Activated CD4-positive, alpha-beta memory T cell treated with anti-CD3 and anti-CD28 coated beads, Interleukin-2, amount 10 ng/mL, durations not matched to agents 7 days and 5 days (primary cell): Measurements from ENCODE around the gene EYA2. TPM values are rescaled to one million over a fixed set of nuclear protein-coding genes. Genes with fewer than 3 reads are reported as not detected.

Source experiments
- CTCF ChIA-PET: fragments of 350-600 bp; sonication (Branson Sonifier 250); formaldehyde crosslinking; loops from one replicate; lab custom pipeline; 2021; ENCODE audit warnings: antibody characterized with exemption, inconsistent platforms; lab: Charles Lee
- POLR2A ChIA-PET: fragments of 350-600 bp; sonication (Branson Sonifier 250); formaldehyde crosslinking; loops from one replicate; lab custom pipeline; 2021; ENCODE audit warnings: antibody characterized with exemption; lab: Charles Lee
- DNase-seq: peaks from one replicate; pipeline ENCODE4 v3.0.0-alpha.2; 2020
- H3K27ac Mint-ChIP-seq: one replicate; pipeline ENCODE4 v1.8.0; 2021; ENCODE audit warnings: mild to moderate bottlenecking, mixed read lengths
- H3K27me3 Mint-ChIP-seq: one replicate; pipeline ENCODE4 v1.8.0; 2021; ENCODE audit warnings: mixed read lengths
- H3K36me3 Mint-ChIP-seq: one replicate; pipeline ENCODE4 v1.8.0; 2021; ENCODE audit warnings: low read depth, mixed read lengths
- H3K4me1 Mint-ChIP-seq: one replicate; pipeline ENCODE4 v1.8.0; 2021; ENCODE audit warnings: mixed read lengths
- H3K4me3 Mint-ChIP-seq: one replicate; pipeline ENCODE4 v1.8.0; 2021; ENCODE audit warnings: mild to moderate bottlenecking, mixed read lengths
- H3K9me3 Mint-ChIP-seq: one replicate; pipeline ENCODE4 v1.8.0; 2021; ENCODE audit warnings: mixed read lengths
- total RNA-seq, 2 experiments: library from RNA; stranded (reverse); gene quantifications; one replicate each; pipeline ENCODE4 v1.2.3, GENCODE V29; 2021

EYA2 gene
- total RNA-seq, 2 experiments from 2014 or later = 0.15 to 0.28 TPM

GRCh38 chr20:47071646-47072185 is 177.1 kb downstream of the EYA2 start:
- H3K27ac Mint-ChIP-seq = no peak overlapping the region
- no peaks in the 10 kb centered on the region for H3K36me3 Mint-ChIP-seq
- DNase-seq = no peak
- H3K4me3 Mint-ChIP-seq = no peak overlapping the region
- H3K4me1 Mint-ChIP-seq = no peaks in the 10 kb centered on the region
- POLR2A ChIA-PET = no interaction called here
- H3K9me3 Mint-ChIP-seq = peaks cover 8% of the 10 kb centered on the region
- peaks cover 2% of the 10 kb centered on the region for H3K27me3 Mint-ChIP-seq
- CTCF ChIA-PET = no interaction called here

GRCh38 chr20:47073766-47074475 is 179.3 kb downstream of the EYA2 start:
- Mint-ChIP-seq H3K4me3 (no peak overlapping the region), H3K27me3 (peaks cover 4% of the 10 kb centered on the region), H3K27ac (no peak overlapping the region), H3K36me3 (no peaks in the 10 kb centered on the region), H3K9me3 (no peaks in the 10 kb centered on the region), H3K4me1 (no peaks in the 10 kb centered on the region)
- no peak for DNase-seq
- ChIA-PET POLR2A (no interaction called here), CTCF (no interaction called here)

- Mint-ChIP-seq H3K4me3 (no peak overlapping the region), H3K9me3 (no peaks in the 10 kb centered on the region), H3K27ac (no peak overlapping the region), H3K27me3 (peaks cover 14% of the 10 kb centered on the region), H3K4me1 (no peaks in the 10 kb centered on the region), H3K36me3 (no peaks in the 10 kb centered on the region)
- CTCF ChIA-PET = no interaction called here
- POLR2A ChIA-PET = no interaction called here
- no peak for DNase-seq
These were observed 180.6 kb downstream of the EYA2 start for GRCh38 chr20:47075263-47075662.

GRCh38 chr20:47079047-47079446 is 184.4 kb downstream of the EYA2 start:
- no peak for DNase-seq
- ChIA-PET CTCF (no interaction called here), POLR2A (no interaction called here)
- Mint-ChIP-seq H3K27me3 (peaks cover 28% of the 10 kb centered on the region), H3K27ac (no peak overlapping the region), H3K4me3 (no peak overlapping the region), H3K9me3 (no peaks in the 10 kb centered on the region), H3K4me1 (no peaks in the 10 kb centered on the region), H3K36me3 (no peaks in the 10 kb centered on the region)

GRCh38 chr20:47080365-47080764 is 185.7 kb downstream of the EYA2 start:
- DNase-seq = no peak
- H3K36me3 Mint-ChIP-seq = no peaks in the 10 kb centered on the region
- H3K4me3 Mint-ChIP-seq = no peak overlapping the region
- H3K4me1 Mint-ChIP-seq = no peaks in the 10 kb centered on the region
- H3K9me3 Mint-ChIP-seq = no peaks in the 10 kb centered on the region
- ChIA-PET POLR2A (no interaction called here), CTCF (no interaction called here)
- H3K27me3 Mint-ChIP-seq = peaks cover 28% of the 10 kb centered on the region
- H3K27ac Mint-ChIP-seq = no peak overlapping the region

- Mint-ChIP-seq H3K27ac (no peak overlapping the region), H3K4me3 (no peak overlapping the region), H3K4me1 (no peaks in the 10 kb centered on the region), H3K36me3 (no peaks in the 10 kb centered on the region), H3K27me3 (peaks cover 11% of the 10 kb centered on the region), H3K9me3 (no peaks in the 10 kb centered on the region)
- ChIA-PET CTCF (no interaction called here), POLR2A (no interaction called here)
- no peak for DNase-seq
These were observed 191.7 kb downstream of the EYA2 start for GRCh38 chr20:47086316-47086715.

GRCh38 chr20:47088335-47088734 is 193.7 kb downstream of the EYA2 start:
- DNase-seq = no peak
- ChIA-PET CTCF (no interaction called here), POLR2A (no interaction called here)
- H3K9me3 Mint-ChIP-seq = no peaks in the 10 kb centered on the region
- peaks cover 12% of the 10 kb centered on the region for H3K27me3 Mint-ChIP-seq
- H3K36me3 Mint-ChIP-seq = no peaks in the 10 kb centered on the region
- H3K4me3 Mint-ChIP-seq = no peak overlapping the region
- H3K27ac Mint-ChIP-seq = no peak overlapping the region
- no peaks in the 10 kb centered on the region for H3K4me1 Mint-ChIP-seq

GRCh38 chr20:47089151-47089550 is 194.5 kb downstream of the EYA2 start:
- Mint-ChIP-seq H3K4me1 (no peaks in the 10 kb centered on the region), H3K27me3 (peaks cover 10% of the 10 kb centered on the region)
- POLR2A ChIA-PET = no interaction called here

GRCh38 chr20:47090835-47091234 is 196.2 kb downstream of the EYA2 start:
- H3K4me1 Mint-ChIP-seq = no peaks in the 10 kb centered on the region
- H3K9me3 Mint-ChIP-seq = no peaks in the 10 kb centered on the region
- H3K4me3 Mint-ChIP-seq = no peak overlapping the region
- CTCF ChIA-PET = interaction anchor here (0.7 kb wide), 1 partner anchor 183 kb away, joined by 4 read pairs; no protein-coding TSS in a partner anchor
- DNase-seq = no peak
- POLR2A ChIA-PET = interaction anchor here (1.2 kb wide), 1 partner anchor 222 kb away, joined by 3 read pairs; no protein-coding TSS in a partner anchor
- no peak overlapping the region for H3K27ac Mint-ChIP-seq
- H3K27me3 Mint-ChIP-seq = peaks cover 14% of the 10 kb centered on the region
- H3K36me3 Mint-ChIP-seq = no peaks in the 10 kb centered on the region

More at GRCh38 chr20:47089151-47089550, 194.5 kb downstream of the EYA2 start:
- no peak for DNase-seq
- no peaks in the 10 kb centered on the region for H3K36me3 Mint-ChIP-seq
- CTCF ChIA-PET = no interaction called here
- no peaks in the 10 kb centered on the region for H3K9me3 Mint-ChIP-seq
- no peak overlapping the region for H3K4me3 Mint-ChIP-seq
- H3K27ac Mint-ChIP-seq = no peak overlapping the region

- Mint-ChIP-seq H3K4me1 (no peaks in the 10 kb centered on the region), H3K27me3 (peaks cover 28% of the 10 kb centered on the region), H3K27ac (no peak overlapping the region), H3K36me3 (no peaks in the 10 kb centered on the region), H3K9me3 (no peaks in the 10 kb centered on the region), H3K4me3 (no peak overlapping the region)
- CTCF ChIA-PET = no interaction called here
- POLR2A ChIA-PET = no interaction called here
- no peak for DNase-seq
These were observed 198.8 kb downstream of the EYA2 start for GRCh38 chr20:47093320-47093966.

GRCh38 chr20:47095690-47096089 is 201.0 kb downstream of the EYA2 start:
- Mint-ChIP-seq H3K27ac (no peak overlapping the region), H3K4me1 (no peaks in the 10 kb centered on the region), H3K9me3 (no peaks in the 10 kb centered on the region), H3K27me3 (peaks cover 26% of the 10 kb centered on the region), H3K36me3 (no peaks in the 10 kb centered on the region), H3K4me3 (no peak overlapping the region)
- no peak for DNase-seq
- ChIA-PET CTCF (no interaction called here), POLR2A (no interaction called here)

- H3K36me3 Mint-ChIP-seq = no peaks in the 10 kb centered on the region
- H3K4me3 Mint-ChIP-seq = no peak overlapping the region
- no peaks in the 10 kb centered on the region for H3K4me1 Mint-ChIP-seq
- ChIA-PET CTCF (no interaction called here), POLR2A (no interaction called here)
- no peak for DNase-seq
- H3K9me3 Mint-ChIP-seq = peaks cover 4% of the 10 kb centered on the region
- peaks cover 18% of the 10 kb centered on the region for H3K27me3 Mint-ChIP-seq
- no peak overlapping the region for H3K27ac Mint-ChIP-seq
These were observed 203.3 kb downstream of the EYA2 start for GRCh38 chr20:47097691-47098622.

GRCh38 chr20:47099093-47099492 is 204.4 kb downstream of the EYA2 start:
- no peak overlapping the region for H3K4me3 Mint-ChIP-seq
- no peak overlapping the region for H3K27ac Mint-ChIP-seq
- H3K4me1 Mint-ChIP-seq = no peaks in the 10 kb centered on the region
- POLR2A ChIA-PET = no interaction called here
- peaks cover 10% of the 10 kb centered on the region for H3K9me3 Mint-ChIP-seq
- H3K27me3 Mint-ChIP-seq = peaks cover 18% of the 10 kb centered on the region
- H3K36me3 Mint-ChIP-seq = no peaks in the 10 kb centered on the region
- DNase-seq = no peak
- CTCF ChIA-PET = no interaction called here
